RPMI8226 (cell line): ENCODE measurements around the gene CCDC85B.
"Not testable (repeated sequence)": the region's sequence is repeated elsewhere in the genome, so short reads cannot be mapped to it uniquely, and the experiment has no call there.

Experiments
- DNase-seq: peaks from one replicate; pipeline ENCODE4 v3.0.0-alpha.2; 2015

The CCDC85B gene

DNA sequence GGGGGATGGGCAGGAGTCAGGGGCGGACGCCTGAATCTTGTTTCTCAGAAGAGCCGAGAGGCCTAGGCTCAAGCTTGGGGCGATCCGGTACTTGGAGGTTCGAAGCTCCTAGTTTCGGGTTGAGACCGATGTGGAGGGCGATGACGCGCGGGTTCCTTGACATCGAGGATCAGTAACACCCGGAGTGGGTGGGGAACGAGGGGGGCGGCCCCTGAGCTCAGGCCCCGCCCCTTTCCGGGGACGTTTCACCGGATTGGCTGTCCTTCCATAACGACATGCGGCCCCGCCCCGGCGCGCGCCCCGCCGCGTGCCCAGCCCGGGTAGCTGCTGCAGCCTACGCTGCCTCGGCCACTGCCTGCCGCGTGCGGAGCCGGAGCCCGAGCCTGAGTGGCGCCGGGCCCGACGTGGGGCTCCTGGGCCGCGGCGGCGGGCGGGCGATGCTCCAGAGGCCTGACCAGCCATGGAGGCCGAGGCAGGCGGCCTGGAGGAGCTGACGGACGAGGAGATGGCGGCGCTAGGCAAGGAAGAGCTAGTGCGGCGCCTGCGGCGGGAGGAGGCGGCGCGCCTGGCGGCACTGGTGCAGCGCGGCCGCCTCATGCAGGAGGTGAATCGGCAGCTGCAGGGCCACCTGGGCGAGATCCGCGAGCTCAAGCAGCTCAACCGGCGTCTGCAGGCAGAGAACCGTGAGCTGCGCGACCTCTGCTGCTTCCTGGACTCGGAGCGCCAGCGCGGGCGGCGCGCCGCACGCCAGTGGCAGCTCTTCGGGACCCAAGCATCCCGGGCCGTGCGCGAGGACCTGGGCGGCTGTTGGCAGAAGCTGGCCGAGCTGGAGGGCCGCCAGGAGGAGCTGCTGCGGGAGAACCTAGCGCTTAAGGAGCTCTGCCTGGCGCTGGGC lies at the start of gene CCDC85B:
CCDC85B (plus strand) TSS at position 350 of the 895 bp plus-strand sequence; CDS start at position 461, 111 bp downstream.
- DNase-seq = peak; percentile 99

DNA sequence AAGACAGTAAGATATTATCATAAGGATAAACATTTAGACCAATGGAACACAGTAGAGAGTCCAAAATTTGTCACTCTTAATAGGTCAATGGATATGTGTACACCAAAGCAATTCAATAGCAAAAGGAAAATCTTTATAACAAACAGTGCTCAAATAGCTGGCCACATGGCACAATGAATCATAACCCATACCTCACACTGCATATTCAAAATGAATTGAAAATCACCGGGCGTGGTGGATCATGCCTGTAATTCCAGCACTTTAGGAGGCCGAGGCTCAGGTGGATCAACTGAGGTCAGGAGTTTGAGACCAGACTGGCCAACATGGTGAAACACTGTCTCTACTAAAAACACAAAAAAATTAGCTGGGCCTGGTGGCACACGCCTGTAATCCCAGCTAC lies 48.3 kb upstream of the CCDC85B start:
- no peak for DNase-seq

DNA sequence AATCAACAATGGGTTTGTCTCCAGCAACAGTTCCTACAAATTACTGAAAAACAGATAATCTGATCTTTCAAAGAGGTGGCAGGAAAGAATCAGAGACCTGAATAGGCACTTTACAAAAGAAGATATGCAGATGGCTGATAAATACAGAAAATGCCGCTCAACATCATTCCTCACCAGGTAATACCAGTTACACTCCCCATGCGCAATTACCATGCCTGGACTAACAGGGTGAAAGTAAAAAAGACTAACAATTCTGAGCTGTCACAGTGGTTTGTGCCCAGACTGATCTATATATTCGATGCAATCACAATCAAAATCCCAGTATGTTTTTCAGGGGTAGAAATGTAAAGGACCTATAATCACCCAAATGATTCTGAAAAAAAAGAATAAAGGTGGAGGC lies 46.7 kb upstream of the CCDC85B start:
- DNase-seq = no peak

DNA sequence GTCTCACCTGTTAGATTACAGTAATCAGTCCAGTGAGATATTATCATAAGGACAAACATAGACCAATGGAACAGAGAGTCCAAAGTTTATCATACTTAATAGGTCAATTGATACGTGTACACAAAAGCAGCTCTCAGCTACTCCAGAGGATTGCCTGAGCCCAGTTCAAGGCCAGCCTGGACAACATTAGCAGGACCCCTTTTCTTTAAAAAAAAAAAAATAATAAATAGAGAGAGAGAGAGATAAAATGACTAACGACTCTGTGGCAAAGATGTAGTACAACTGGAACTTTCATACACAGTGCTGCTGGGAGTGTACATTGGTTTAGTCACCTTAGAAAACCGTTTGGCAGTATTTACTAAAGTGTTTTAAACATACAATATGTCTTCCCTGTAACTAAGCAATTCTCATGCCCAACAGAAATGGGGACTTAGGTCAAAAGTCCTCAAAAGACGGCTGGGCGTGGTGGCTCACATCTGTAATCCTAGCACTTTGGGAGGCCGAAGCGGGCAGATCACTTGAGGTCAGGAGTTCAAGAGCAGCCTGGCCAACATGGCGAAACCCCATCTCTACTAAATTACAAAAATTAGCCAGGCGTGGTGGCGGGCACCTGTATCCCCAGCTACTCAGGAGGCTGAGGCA lies 46.1 kb upstream of the CCDC85B start:
- no peak for DNase-seq

DNA sequence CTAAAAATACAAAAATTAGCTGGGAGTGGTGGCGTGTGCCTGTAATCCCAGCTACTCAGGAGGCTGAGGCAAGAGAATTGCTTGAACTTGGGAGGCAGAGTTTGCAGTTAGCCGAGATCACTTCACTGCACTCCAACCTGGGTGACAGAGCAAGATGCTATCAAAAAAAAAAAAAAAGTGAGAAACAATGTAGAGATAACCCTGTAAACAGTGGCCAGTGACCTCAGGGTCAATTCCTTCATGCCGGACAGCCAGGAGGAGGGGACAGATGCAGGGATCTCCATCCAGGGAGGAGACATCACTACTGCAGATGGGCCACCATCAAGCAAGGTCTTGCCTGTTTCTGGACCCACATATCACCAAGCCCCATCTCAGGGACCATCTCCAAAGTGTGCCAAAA lies 42.7 kb upstream of the CCDC85B start:
- no peak for DNase-seq

DNA sequence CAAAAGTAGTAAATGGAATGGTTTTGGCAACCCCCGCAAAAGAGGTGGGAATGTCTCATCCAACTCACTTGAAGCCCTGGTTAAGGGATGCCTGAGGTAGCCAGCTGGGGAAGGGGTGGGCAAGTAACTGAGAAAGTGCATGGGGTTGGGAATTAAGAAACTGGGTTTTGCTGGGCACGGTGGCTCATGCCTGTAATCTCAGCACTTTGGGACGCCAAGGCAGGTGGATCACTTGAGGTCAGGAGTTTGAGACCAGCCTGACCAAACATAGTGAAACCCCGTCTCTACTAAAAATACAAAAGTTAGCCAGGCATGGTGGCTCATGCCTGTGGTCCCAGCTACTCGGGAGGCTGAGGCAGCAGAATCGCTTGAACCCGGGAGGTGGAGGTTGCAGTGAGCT lies 41.8 kb upstream of the CCDC85B start:
- DNase-seq = not testable (repeated sequence)

DNA sequence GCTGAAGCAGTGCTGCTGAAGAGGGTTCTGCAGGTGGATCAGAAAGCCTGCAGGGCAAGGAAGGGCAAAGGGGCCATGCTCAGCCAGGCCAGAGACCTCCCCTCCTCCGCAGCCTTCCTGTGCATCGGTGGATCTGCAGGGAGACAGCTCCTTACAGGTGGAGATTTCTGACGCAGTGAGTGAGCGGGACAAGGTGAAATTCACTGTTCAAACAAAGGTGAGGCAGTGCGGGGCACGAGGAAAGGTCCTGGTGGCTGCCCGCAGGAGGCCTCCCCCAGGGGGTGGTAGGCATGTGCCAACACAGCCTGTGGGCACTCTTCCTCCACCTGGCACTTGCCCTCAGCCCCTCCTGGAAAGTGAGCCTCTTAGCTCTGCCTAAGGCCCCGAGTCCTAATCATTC lies 41.1 kb upstream of the CCDC85B start:
- DNase-seq = no peak

DNA sequence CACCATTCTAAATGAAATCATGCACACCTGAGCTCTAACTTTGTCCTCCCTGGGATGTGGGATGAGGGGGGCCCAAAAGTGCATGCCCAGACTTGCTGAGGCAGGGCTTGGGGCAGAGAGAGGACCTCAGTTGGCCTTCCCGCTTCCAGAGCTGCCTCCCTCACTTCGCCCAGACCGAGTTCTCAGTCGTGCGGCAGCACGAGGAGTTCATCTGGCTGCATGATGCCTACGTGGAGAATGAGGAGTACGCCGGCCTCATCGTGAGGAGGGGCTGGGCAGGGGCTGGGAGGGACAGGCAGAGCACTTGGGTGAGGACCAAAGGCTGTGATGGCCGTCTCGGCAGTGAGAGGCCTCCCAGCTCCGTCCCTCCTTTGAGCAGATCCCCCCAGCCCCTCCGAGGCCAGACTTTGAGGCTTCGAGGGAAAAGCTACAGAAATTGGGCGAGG lies 40.7 kb upstream of the CCDC85B start:
- no peak for DNase-seq

DNA sequence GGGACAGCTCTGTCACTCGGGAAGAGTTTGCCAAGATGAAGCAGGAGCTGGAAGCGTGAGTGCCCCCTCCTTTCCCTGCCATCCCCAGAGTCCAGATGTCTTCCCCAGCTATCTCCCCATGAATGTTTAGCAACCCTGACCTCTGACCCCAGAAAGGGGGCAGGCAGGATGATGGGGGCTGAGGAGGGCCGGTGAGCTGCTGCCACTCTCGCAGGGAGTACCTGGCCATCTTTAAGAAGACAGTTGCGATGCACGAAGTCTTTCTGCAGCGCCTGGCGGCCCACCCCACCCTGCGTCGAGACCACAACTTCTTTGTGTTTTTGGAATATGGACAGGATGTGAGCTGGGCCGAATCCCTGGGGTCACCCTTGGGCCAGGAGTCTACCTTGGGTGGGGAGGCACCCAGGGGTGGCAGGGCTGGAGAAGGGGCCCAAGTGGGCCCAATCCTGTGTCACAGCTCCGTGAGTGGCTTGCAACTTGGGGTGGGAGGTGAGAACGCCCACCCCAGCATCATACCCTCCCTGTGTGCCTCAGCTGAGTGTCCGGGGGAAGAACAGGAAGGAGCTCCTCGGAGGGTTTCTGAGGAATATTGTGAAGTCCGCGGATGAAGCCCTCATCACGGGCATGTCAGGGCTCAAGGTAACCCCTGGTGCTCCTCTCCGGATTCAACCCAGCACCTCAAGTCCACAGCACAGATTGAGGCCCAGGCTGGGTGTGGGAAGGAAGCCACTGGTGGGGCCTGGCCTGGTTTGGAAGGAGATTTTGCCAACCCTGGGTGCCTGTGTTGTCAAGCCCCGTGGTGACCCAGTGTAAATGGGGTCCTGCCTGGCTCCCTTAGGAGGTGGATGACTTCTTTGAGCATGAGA lies 40.0 kb upstream of the CCDC85B start:
- DNase-seq = no peak

DNA sequence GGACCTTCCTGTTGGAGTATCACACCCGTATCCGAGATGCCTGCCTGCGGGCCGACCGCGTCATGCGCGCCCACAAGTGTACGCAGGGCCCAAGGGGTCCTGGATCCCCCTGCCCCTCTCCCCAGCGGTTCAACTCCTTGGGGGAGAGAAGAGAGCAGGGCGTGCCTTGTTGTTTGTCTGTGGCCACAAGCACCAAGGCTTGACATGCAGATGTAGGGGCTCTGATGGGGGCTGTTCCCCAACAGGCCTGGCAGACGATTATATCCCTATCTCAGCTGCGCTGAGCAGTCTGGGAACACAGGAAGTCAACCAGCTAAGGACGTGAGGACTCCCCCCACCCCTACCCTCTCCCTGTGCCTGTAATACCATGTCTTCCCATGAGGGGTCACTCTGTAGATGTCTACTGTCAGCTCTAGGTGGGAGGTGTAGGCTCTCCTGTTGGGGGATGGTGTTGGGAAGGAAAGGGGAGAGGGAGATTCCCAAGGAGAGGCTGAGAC lies 39.3 kb upstream of the CCDC85B start:
- DNase-seq = no peak

DNA sequence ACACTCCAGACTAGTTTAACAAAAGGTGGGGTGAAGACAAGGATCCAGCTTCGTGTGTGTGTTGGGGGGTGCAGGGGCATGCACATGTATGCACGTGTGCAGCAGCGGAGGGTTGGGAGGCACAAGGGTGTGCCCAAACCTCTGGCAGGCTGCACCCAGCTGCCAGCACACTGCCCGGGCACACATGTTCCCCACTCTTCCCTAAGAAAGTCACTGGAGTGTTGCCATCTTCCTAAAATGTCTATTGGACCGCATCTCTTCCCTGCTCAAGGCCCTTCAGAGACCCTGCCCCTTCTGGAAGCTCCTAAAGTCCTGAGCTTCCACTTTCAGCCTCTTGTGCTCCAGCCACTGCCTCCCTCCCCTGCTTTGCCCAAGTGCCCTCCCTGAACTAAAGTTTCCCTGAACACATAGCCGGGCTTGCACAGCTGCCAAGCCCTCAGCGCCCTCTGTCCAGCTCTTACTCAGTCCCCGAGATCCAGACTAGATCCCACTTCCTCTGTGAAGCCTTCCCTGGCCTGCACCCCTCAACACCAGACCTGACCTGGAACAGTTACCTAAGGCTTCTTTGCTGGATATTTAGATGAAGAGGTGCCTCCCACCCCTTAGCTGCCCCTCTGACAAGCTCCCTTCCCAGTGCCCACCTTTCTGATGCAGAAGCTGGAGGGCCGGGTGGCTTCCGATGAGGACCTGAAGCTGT lies 38.5 kb upstream of the CCDC85B start:
- no peak for DNase-seq

DNA sequence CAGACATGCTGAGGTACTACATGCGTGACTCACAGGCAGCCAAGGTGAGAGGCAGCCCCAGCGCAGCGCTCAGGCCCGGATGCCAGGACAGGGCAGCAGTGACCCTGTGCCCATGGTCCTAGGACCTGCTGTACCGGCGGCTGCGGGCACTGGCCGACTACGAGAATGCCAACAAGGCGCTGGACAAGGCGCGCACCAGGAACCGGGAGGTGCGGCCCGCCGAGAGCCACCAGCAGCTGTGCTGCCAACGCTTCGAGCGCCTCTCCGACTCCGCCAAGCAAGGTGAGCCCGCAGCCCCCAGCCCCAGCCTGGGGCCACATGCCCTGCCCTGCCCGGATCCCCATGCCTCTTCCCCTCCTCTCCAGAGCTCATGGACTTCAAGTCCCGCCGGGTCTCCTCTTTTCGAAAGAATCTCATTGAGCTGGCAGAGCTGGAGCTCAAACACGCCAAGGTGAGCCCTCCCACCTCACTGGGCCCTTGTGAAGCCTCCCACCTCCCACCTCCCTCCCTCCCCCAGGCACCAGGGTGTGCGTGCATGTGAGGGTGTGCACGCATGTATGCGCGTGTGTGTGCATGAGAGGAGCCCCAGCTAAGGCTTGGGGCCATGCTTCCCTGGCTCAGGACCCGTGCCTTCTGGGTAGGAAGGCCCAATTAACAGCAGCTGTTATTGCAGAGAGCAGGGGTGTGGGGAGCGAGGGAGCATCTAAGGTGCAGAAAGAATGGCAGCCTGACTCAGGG lies 37.8 kb upstream of the CCDC85B start:
- DNase-seq = no peak

DNA sequence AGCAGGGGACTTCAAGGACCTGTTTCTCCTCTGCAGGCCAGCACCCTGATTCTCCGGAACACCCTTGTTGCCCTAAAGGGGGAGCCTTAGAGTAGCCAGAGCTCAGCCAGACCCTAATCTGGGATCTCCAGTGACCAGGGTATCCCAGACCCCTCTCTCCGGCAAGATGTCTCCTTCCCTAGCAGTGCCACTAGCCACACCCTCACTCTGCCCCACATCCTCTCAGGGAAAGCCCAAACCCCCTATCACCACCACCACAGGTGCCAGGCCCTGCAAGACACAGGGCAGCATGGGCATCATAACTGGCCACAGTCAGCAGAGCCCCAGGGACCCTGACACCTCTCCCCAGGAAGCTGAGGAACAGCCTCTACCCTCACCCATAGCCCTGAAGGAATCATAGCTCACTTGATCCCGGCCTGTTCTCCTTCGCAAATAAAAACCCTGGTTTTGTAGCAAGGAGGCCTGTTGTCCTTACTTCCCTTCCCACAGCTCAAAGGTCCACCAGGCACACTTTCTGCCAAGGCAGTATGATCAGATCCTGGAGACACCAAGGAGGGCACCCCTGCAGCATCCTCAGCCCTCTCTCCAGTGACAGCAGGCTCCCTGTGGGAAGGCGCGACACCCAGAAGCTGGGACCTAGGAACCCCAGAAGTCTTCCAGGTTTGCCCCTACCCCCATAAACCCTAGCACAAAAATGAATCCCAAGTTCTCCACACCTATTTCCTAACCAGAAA lies 37.1 kb upstream of the CCDC85B start:
- DNase-seq = no peak

DNA sequence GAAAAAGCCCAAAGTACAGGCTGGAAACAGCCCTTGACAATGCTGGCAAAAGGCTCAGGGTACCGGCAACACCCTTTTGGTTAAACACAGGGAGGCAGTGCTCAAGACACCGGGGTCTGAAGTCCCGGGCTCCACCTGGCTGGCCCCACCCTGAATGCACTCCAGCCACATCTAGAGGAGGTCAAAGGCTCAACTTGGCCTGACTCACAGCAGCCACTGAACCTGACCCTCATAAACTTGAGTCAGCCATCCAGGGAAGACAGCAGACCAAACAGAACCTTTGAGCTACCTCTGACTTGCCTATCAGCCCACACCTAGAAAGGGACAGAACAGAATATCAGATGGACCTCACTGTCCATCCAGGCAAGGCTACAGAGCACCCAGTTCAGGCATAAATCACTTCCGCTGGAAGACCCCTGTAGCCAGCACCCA lies 36.3 kb upstream of the CCDC85B start:
- no peak for DNase-seq

DNA sequence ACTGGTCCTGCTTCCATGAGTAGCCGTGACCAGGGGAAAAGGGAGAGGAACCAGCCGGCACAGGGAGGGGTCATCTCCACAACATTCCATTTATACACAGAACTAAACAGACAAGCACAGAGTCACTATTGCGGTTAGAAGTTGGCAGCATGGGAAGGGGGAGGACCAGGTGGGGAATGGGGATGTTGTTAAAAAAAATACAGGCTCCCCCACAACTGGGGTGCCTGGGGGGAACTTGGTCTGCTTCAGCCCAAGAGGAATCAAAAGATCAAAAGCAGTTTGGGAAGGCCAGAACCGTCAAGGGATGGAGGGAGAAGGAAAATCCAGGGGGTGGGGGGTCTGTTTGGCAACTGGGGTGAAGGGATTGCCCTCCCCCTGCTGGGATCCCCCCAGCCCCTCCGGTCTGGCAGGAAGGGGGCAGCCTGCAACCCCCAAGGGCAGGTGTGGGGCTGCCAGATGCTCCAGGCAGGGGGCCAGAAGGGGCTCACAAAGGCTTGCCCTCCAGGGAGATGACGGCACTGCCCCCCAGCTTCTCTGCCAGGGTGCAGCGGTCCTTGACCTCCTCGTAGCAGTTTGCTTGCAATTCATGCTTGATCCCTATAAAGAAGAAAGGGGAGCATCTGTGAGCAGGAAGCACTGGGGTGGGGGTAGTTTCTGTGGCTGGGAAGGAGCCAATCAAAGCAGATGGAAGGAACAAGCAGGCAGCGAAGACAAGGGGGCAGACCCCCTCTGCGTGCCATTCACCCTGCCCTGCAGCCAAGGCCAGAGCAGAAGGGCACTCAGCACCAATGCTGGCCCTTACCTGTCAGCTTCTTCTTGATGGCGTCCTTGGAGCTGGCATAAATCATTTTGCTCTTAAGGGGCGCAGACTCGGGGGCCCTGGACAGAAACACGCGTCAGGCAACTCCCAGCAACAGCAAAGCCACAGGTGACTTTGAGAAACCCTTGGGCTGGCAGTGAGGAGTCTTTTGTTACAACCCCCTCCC lies 35.3 kb upstream of the CCDC85B start:
- DNase-seq = no peak

DNA sequence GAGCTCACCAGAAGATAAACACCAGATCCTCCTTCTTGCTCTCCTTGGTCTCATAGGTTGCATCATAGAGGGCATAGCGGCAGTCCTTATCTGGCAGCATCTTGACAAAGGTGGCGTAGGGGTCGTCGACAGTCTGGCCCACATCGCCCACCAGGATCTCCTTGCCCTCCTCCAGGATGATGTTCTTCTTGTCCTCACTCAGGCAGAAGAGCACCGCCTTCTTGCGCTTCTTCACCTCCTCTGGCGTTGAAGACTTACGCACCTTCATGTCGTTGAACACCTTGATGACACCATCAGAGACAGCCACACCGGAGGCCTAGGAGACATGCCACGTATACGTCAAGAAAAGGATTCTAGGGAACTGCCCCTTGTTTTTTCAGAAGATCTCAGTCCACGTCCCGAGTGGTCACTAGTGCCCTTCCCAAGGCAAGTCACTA lies 34.5 kb upstream of the CCDC85B start:
- no peak for DNase-seq

DNA sequence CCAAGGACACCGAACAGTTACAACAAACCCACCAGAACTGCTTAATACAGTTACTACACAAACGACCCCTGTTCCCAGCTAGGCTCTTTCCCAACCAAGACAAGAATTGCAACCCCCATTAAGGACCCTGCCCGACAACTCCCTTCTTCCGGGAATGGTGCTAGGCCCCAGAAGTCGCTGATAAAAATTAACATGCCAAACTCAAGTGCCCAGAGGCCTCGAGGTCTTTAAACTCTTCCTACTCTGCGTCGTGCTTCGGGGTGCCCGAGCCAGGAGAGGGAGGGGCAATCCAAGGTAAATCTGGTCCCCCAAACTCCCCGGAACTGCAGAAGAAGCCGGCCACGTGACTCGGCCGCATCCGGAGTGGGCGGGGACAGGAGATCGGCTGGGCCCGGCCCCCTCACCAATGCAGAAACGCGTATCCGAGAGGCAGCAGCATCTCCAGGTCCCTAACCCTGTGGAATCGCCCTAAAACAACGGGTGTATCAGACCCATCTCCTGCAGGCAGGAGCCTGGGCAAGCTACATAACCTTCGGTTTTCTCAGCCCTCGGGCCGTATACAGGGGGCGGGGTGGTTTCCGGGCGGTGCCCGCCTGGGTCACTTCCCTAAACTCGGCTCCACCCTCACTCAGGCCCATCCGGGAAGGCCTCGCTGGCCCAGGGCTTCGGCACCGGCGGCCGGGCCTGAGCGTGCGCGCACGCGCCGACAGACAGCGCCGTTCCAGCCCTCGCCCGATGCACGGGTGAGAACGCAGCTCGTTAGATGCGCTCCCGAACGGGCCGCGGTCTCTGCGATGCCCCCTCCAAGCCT lies 33.6 kb upstream of the CCDC85B start:
- DNase-seq = peak; percentile 88

DNA sequence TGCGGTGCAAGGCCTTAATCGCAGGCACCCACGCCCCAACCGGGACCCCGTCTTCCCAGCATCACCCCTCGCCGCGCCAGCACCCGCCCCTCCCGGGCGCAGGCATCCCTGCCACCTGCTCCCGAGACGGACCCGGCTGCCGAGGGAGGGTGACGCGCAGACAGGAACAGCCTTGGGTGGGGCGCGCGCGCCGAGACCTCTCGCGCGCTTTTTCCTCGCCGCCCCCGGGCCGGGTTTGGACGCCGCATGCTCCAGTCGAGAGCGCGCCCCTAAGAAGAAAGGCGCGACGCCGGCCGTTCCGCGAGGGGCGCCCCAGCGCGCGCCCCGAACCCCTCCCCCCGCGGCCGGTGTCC lies 33.0 kb upstream of the CCDC85B start:
- DNase-seq = peak; percentile 75
